Gastrocnemius medialis (tissue), 4 donors: ENCODE measurements around the gene DPP10. TPM values are rescaled to one million over a fixed set of nuclear protein-coding genes. Genes with fewer than 3 reads are reported as not detected.

Source experiments
- ATAC-seq, 2 donors: fragments of 150-250 bp; one replicate each; pipeline ENCODE4 v1.9.1; 2016
- DNase-seq, 2 donors: peaks; one replicate each; pipeline ENCODE4 v3.0.0-alpha.2; 2019
- H3K27ac ChIP-seq, 4 donors: fragments of 200-600 bp; sonication (generic); 1 replicate in 1 of 4; 2 replicates in 3 of 4; pipeline ENCODE4 v1.5.1; 2016 to 2018; ENCODE audit warnings: mild to moderate bottlenecking in 2 of 4, moderate library complexity in 1 of 4
- H3K27me3 ChIP-seq, 3 donors: fragments of 200-600 bp; sonication (generic) in 2 of 3; 1 replicate in 1 of 3; 2 replicates in 2 of 3; pipeline versions ENCODE4 v1.5.1 to v1.6.0; 2016 to 2019; ENCODE audit warnings: mild to moderate bottlenecking in 1 of 3, moderate library complexity in 1 of 3
- H3K36me3 ChIP-seq, 2 donors: fragments of 200-600 bp; sonication (generic) in 1 of 2; one replicate each; pipeline ENCODE4 v1.5.1; 2017 to 2018
- H3K4me1 ChIP-seq, 2 donors: fragments of 200-600 bp; sonication (generic) in 1 of 2; one replicate each; pipeline ENCODE4 v1.5.1; 2016 to 2017; ENCODE audit warnings: mild to moderate bottlenecking in 2 of 2
- H3K4me3 ChIP-seq, 4 donors: fragments of 200-600 bp; sonication (generic) in 3 of 4; 1 replicate in 1 of 4; 2 replicates in 3 of 4; pipeline ENCODE4 v1.5.1; 2016 to 2019; ENCODE audit warnings: mild to moderate bottlenecking in 2 of 4
- H3K9me3 ChIP-seq, 3 donors: fragments of 200-600 bp; sonication (generic) in 2 of 3; 1 replicate in 1 of 3; 2 replicates in 2 of 3; pipeline ENCODE4 v1.5.1; 2016 to 2019
- POLR2A ChIP-seq, 2 donors: fragments of 450-650 bp; IDR thresholded peaks; one replicate each; pipeline ENCODE4 v1.6.1; 2017; ENCODE audit warnings: antibody characterized with exemption in 2 of 2, mild to moderate bottlenecking in 2 of 2, moderate library complexity in 2 of 2
- in situ Hi-C, 4 donors: fragments of 200-750 bp; cut with MboI; loops; one replicate each; pipeline versions ENCODE4 v1.15.0 to v1.8.0; 2017; ENCODE audit warnings: low sequenced_read_pairs in 4 of 4
- intact Hi-C: fragments of 100-400 bp; cut with DNase I; formaldehyde crosslinking; loops from one replicate; pipeline ENCODE4 v1.15.1; 2023; ENCODE audit warnings: low total_unique reads
- total RNA-seq, 4 donors: library from RNA; depleted of rRNA; stranded (reverse); fragments of >200 nt; gene quantifications; one replicate each; pipeline versions ENCODE4 v1.1.0 to v1.2.3, GENCODE V29; 2016
- TF ChIP-seq, protein P1 (sequence below), 5 experiments: fragments of 450-650 bp in 3 of 5; fragments of 200-600 bp in 2 of 5; sonication (generic) in 2 of 5; IDR thresholded peaks in 4 of 5; conservative IDR thresholded peaks in 1 of 5; 1 replicate in 4 of 5; 2 replicates in 1 of 5; pipeline ENCODE4 v1.5.1; 2016 to 2019; ENCODE audit warnings: antibody characterized with exemption in 5 of 5, mild to moderate bottlenecking in 3 of 5, moderate library complexity in 3 of 5

Gene DPP10
- total RNA-seq, 4 donors from 2014 or later: not detected

DNA sequence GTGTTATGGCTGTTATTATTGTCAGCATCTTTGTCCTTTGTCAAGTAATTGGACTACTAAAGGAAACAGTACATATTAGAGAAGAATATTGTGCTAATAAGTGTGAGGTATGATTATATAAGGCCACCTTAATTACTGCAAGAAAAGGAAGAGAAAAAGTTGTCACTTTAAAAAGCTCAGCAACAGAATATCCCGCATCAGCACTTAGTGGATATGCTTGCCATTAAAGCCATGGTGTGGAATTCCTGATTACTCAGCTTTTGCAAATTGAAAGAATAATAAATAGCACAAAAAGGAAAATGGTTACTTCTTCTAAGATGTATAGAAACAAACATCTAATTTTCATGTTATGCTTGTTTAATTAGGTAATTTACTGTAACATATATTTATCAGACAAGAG is 347.5 kb downstream of the DPP10 start:
- in situ Hi-C loops (no loop called here), intact Hi-C loops (no loop called here)

DNA sequence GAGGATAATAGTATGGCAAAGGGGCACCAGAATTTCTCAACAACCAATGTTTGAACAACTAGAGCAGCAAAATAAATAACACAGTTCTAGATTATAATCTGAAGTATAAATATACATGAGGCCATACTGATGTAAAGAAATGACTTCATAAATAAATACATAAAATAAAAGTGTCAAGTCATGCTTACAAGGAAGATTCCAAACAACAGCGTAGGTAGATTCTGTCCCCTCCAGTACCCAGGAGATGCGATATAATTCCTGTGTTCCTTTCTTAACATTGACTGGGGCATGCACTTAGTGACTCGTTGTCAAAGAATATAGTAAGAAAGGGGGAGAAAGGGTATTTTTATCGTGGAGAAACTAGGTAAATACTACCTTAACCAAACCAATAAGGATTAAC is 355.1 kb downstream of the DPP10 start:
- TF ChIP-seq, protein P1, sequence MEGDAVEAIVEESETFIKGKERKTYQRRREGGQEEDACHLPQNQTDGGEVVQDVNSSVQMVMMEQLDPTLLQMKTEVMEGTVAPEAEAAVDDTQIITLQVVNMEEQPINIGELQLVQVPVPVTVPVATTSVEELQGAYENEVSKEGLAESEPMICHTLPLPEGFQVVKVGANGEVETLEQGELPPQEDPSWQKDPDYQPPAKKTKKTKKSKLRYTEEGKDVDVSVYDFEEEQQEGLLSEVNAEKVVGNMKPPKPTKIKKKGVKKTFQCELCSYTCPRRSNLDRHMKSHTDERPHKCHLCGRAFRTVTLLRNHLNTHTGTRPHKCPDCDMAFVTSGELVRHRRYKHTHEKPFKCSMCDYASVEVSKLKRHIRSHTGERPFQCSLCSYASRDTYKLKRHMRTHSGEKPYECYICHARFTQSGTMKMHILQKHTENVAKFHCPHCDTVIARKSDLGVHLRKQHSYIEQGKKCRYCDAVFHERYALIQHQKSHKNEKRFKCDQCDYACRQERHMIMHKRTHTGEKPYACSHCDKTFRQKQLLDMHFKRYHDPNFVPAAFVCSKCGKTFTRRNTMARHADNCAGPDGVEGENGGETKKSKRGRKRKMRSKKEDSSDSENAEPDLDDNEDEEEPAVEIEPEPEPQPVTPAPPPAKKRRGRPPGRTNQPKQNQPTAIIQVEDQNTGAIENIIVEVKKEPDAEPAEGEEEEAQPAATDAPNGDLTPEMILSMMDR (IDR thresholded peaks at IDR 0.05 in 4 of 5, conservative IDR thresholded peaks at IDR 0.05 in 1 of 5): no peak
- TF ChIP-seq POLR2A (IDR thresholded peaks at IDR 0.05): no peak
- Histone ChIP-seq H3K27ac (no peak overlapping the region), H3K4me3 (no peak overlapping the region), H3K4me1 (no peaks in the 10 kb centered on the region), H3K27me3 (no peaks in the 10 kb centered on the region), H3K36me3 (no peaks in the 10 kb centered on the region), H3K9me3 (no peaks in the 10 kb centered on the region)
- ATAC-seq: no peak
- intact Hi-C loops: no loop called here
- no peak for DNase-seq
- in situ Hi-C loops: no loop called here

More for the DNA sequence above, 347.5 kb downstream of the DPP10 start:
- no peak overlapping the region for H3K27ac ChIP-seq
- no peaks in the 10 kb centered on the region for H3K9me3 ChIP-seq
- DNase-seq (no peak), ATAC-seq (no peak)
- no peaks in the 10 kb centered on the region for H3K4me1 ChIP-seq
- no peak overlapping the region for H3K4me3 ChIP-seq
- no peak for TF ChIP-seq POLR2A (IDR thresholded peaks at IDR 0.05)
- TF ChIP-seq, protein P1 (IDR thresholded peaks at IDR 0.05 in 4 of 5, conservative IDR thresholded peaks at IDR 0.05 in 1 of 5): no peak
- no peaks in the 10 kb centered on the region for H3K36me3 ChIP-seq
- H3K27me3 ChIP-seq: no peaks in the 10 kb centered on the region

DNA sequence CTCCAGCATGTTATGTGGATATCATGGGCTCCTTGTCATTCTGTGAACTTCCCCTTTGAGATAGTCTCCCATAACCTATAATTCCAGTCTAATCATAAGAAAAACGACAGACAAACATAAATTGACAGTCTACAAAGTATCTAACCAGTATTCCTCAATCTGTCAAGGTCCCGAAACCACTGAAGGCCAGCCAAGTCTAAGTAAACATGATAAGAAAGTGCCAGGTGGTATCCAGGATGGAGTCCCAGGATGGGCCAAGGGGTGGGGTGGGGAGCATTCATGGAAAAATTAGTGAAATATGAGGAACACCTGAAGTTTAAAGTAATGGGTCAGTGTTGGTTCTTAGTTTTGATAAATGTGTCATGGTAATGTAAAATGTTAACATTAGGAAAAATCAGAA is 355.5 kb downstream of the DPP10 start:
- Histone ChIP-seq H3K4me3 (no peak overlapping the region), H3K4me1 (no peaks in the 10 kb centered on the region), H3K27ac (no peak overlapping the region), H3K9me3 (no peaks in the 10 kb centered on the region), H3K36me3 (no peaks in the 10 kb centered on the region), H3K27me3 (no peaks in the 10 kb centered on the region)
- in situ Hi-C loops (no loop called here), intact Hi-C loops (no loop called here)
- ATAC-seq: no peak
- TF ChIP-seq, protein P1 (IDR thresholded peaks at IDR 0.05 in 4 of 5, conservative IDR thresholded peaks at IDR 0.05 in 1 of 5): no peak
- TF ChIP-seq POLR2A (IDR thresholded peaks at IDR 0.05): no peak
- no peak for DNase-seq

DNA sequence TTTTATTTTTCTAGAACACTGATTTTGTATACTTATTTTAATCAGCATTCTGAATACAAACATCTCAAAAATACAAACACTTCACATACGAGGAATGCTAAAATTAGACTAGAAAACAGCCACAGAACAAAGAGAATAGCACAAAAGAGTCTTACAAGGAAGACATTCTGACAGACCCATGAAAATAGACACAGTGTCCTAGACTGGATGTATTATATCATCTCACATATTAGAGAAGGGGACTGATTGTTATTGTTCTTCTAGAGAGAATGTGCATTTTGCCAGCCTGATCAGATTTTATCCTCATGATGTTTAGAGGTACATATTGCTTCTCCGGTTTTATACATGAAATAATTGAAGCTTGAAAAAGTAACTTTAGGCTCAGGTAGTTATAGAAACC is 357.9 kb downstream of the DPP10 start:
- no peak for DNase-seq
- no peak overlapping the region for H3K27ac ChIP-seq
- H3K4me1 ChIP-seq: no peaks in the 10 kb centered on the region
- H3K4me3 ChIP-seq: no peak overlapping the region
- H3K27me3 ChIP-seq: no peaks in the 10 kb centered on the region
- in situ Hi-C loops (no loop called here), intact Hi-C loops (no loop called here)
- TF ChIP-seq, protein P1 (IDR thresholded peaks at IDR 0.05 in 4 of 5, conservative IDR thresholded peaks at IDR 0.05 in 1 of 5): no peak
- no peak for TF ChIP-seq POLR2A (IDR thresholded peaks at IDR 0.05)
- no peaks in the 10 kb centered on the region for H3K9me3 ChIP-seq
- ATAC-seq: no peak
- H3K36me3 ChIP-seq: no peaks in the 10 kb centered on the region

DNA sequence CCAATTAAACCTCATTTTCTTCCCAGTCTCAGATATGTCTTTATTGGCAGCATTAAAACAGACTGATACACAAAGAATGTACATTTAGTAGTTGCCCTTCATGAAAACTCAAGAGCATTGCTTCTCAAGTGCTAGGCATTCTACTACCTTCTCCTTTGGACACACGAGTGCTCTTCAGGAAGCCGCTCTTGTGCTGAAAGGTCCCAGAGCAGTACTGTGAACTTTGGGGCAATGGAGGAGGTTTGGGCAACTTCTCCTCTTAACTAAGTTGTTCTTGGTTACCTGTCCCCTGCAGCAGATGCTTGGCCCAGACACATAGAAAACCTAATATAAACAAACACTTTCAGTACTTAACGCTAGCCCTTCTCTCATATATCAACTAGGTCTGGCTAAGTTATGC is 362.8 kb downstream of the DPP10 start:
- H3K4me1 ChIP-seq: no peaks in the 10 kb centered on the region
- intact Hi-C loops: no loop called here
- no peak for ATAC-seq
- in situ Hi-C loops: no loop called here
- H3K27ac ChIP-seq: no peak overlapping the region
- DNase-seq: no peak
- TF ChIP-seq, protein P1 (IDR thresholded peaks at IDR 0.05 in 4 of 5, conservative IDR thresholded peaks at IDR 0.05 in 1 of 5): no peak
- TF ChIP-seq POLR2A (IDR thresholded peaks at IDR 0.05): no peak
- H3K9me3 ChIP-seq: no peaks in the 10 kb centered on the region
- H3K36me3 ChIP-seq: no peaks in the 10 kb centered on the region
- no peak overlapping the region for H3K4me3 ChIP-seq
- no peaks in the 10 kb centered on the region for H3K27me3 ChIP-seq
